PC-9 (cell line): ENCODE results near the gene CPNE4. TPM values are rescaled to one million over a fixed set of nuclear protein-coding genes. Genes with fewer than 3 reads are reported as not detected.

Experiments used
- BruUV-seq: library from RNA; stranded (reverse); fragments of 400-500 nt; replicated peaks from 2 replicates; lab custom pipeline; 2021; lab: Mats Ljungman, UMichigan
- CTCF ChIA-PET: fragments of 300-600 bp; sonication (Branson Sonifier 250); formaldehyde crosslinking; loops from one replicate; lab custom pipeline; 2022; ENCODE audit warnings: antibody characterized with exemption; lab: Charles Lee
- POLR2A ChIA-PET: fragments of 300-600 bp; sonication (Branson Sonifier 250); formaldehyde crosslinking; loops from one replicate; lab custom pipeline; 2022; ENCODE audit warnings: antibody characterized with exemption; ENCODE audit not compliant: unreplicated experiment; lab: Charles Lee
- DNase-seq, 2 experiments: peaks; one replicate each; pipeline versions ENCODE4 v3.0.0 to v3.0.0-alpha.2; 2015 to 2022; ENCODE audit warnings: mixed read lengths in 1 of 2
- H2AFZ ChIP-seq: fragments of 200-600 bp; sonication (generic); 2 replicates; pipeline ENCODE4 v1.8.1; 2017; ENCODE audit warnings: antibody characterized with exemption
- H3F3A ChIP-seq: fragments of 200-600 bp; sonication (generic); 2 replicates; pipeline ENCODE4 v1.8.1; 2017; ENCODE audit warnings: antibody characterized with exemption, mild to moderate bottlenecking, low read depth; ENCODE audit not compliant: insufficient read depth
- H3K27ac ChIP-seq: fragments of 200-600 bp; sonication (generic); 2 replicates; pipeline ENCODE4 v1.6.1; 2016; ENCODE audit warnings: mixed run types
- H3K27me3 ChIP-seq: fragments of 200-600 bp; sonication (generic); 2 replicates; pipeline ENCODE4 v1.6.1; 2016; ENCODE audit warnings: low read depth, mixed run types; ENCODE audit not compliant: insufficient read depth
- H3K36me3 ChIP-seq: fragments of 200-600 bp; sonication (generic); 2 replicates; pipeline ENCODE4 v1.6.1; 2016; ENCODE audit warnings: low read depth, mixed run types
- H3K4me1 ChIP-seq: fragments of 200-600 bp; sonication (generic); replicated peaks from 2 replicates; pipeline ENCODE4 v1.6.1; 2016; ENCODE audit warnings: mixed run types; ENCODE audit not compliant: insufficient read depth
- H3K4me2 ChIP-seq: fragments of 200-600 bp; sonication (generic); 2 replicates; pipeline ENCODE4 v1.6.1; 2017; ENCODE audit warnings: mixed run types
- H3K4me3 ChIP-seq: fragments of 200-600 bp; sonication (generic); 2 replicates; pipeline ENCODE4 v1.6.1; 2016; ENCODE audit warnings: mixed run types
- H3K79me2 ChIP-seq: fragments of 200-600 bp; sonication (generic); 2 replicates; pipeline ENCODE4 v1.6.1; 2017; ENCODE audit warnings: low read depth, mixed run types
- H3K9me2 ChIP-seq: fragments of 200-600 bp; sonication (generic); 2 replicates; pipeline ENCODE4 v1.8.1; 2017; ENCODE audit warnings: mild to moderate bottlenecking; ENCODE audit not compliant: insufficient read depth
- H3K9me3 ChIP-seq: fragments of 200-600 bp; sonication (generic); 2 replicates; pipeline ENCODE4 v1.8.1; 2016; ENCODE audit warnings: low read depth; ENCODE audit not compliant: insufficient read depth
- H4K20me1 ChIP-seq: fragments of 200-600 bp; sonication (generic); 2 replicates; pipeline ENCODE4 v1.8.1; 2017; ENCODE audit not compliant: insufficient read depth
- EZH2 ChIP-seq: fragments of 200-600 bp; sonication (generic); IDR thresholded peaks from 2 replicates; pipeline ENCODE4 v1.8.0; 2017; ENCODE audit warnings: antibody characterized with exemption, low read depth
- intact Hi-C: fragments of 100-400 bp; cut with micrococcal nuclease; formaldehyde crosslinking; loops from one replicate; pipeline ENCODE4 v1.10.0; 2022; ENCODE audit not compliant: unreplicated experiment
- total RNA-seq: library from RNA; stranded (reverse); gene quantifications from 2 replicates; pipeline ENCODE4 v1.2.3, GENCODE V29; 2021
- TF ChIP-seq, protein P1 (sequence below): fragments of 200-600 bp; sonication (generic); conservative IDR thresholded peaks from 2 replicates; pipeline ENCODE4 v1.6.1; 2017; ENCODE audit warnings: mixed run types, antibody characterized with exemption, mild to moderate bottlenecking, moderate library complexity

The CPNE4 gene
- total RNA-seq, 1 experiment from 2014 or later: 0.22 TPM

DNA sequence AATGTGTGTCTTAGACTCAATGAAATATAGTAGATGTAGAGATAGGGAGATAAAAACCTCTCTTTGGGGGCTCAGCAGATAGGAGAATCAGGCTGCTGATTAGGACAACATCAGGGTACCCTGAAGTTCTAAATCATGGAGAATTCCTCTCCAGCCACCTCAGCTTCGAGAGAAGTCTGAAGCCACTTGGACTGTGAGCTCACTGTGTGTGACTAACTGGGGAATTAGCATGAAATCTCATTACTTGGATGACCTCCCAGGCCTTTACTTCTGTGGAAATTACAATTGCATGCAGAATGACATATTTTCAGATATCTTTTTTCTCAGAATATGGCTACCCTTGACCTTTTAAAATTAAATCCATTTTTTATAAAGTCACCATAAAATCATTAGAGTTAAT is 404.0 kb downstream of the CPNE4 start:
- Histone ChIP-seq H3K79me2 (no peaks in the 10 kb centered on the region), H3K4me3 (no peak overlapping the region), H3K27ac (no peak overlapping the region), H4K20me1 (no peaks in the 10 kb centered on the region), H3K4me2 (no peak overlapping the region), H3F3A (no peaks in the 10 kb centered on the region), H3K27me3 (no peaks in the 10 kb centered on the region), H3K9me3 (no peaks in the 10 kb centered on the region), H2AFZ (no peak overlapping the region), H3K4me1 (no peaks in the 10 kb centered on the region), H3K36me3 (no peaks in the 10 kb centered on the region), H3K9me2 (no peaks in the 10 kb centered on the region)
- ChIA-PET POLR2A (no interaction called here), CTCF (no interaction called here)
- no TSS peak for BruUV-seq
- TF ChIP-seq, protein P1, sequence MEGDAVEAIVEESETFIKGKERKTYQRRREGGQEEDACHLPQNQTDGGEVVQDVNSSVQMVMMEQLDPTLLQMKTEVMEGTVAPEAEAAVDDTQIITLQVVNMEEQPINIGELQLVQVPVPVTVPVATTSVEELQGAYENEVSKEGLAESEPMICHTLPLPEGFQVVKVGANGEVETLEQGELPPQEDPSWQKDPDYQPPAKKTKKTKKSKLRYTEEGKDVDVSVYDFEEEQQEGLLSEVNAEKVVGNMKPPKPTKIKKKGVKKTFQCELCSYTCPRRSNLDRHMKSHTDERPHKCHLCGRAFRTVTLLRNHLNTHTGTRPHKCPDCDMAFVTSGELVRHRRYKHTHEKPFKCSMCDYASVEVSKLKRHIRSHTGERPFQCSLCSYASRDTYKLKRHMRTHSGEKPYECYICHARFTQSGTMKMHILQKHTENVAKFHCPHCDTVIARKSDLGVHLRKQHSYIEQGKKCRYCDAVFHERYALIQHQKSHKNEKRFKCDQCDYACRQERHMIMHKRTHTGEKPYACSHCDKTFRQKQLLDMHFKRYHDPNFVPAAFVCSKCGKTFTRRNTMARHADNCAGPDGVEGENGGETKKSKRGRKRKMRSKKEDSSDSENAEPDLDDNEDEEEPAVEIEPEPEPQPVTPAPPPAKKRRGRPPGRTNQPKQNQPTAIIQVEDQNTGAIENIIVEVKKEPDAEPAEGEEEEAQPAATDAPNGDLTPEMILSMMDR: no peak
- TF ChIP-seq EZH2: no peak
- intact Hi-C loops: no loop called here
- no peak for DNase-seq

- DNase-seq: no peak
- Histone ChIP-seq H3K9me3 (no peaks in the 10 kb centered on the region), H3K36me3 (no peaks in the 10 kb centered on the region), H4K20me1 (no peaks in the 10 kb centered on the region), H3K4me1 (no peaks in the 10 kb centered on the region), H2AFZ (no peak overlapping the region), H3K4me2 (no peak overlapping the region), H3K79me2 (no peaks in the 10 kb centered on the region), H3K9me2 (no peaks in the 10 kb centered on the region), H3K27me3 (no peaks in the 10 kb centered on the region), H3F3A (no peaks in the 10 kb centered on the region), H3K4me3 (no peak overlapping the region), H3K27ac (no peak overlapping the region)
- ChIA-PET POLR2A (no interaction called here), CTCF (no interaction called here)
- TF ChIP-seq EZH2: no peak
- TF ChIP-seq, protein P1: no peak
- intact Hi-C loops: no loop called here
- no TSS peak for BruUV-seq
These were observed 404.7 kb downstream of the CPNE4 start for GRCh38 chr3:131630097-131630496.

DNA sequence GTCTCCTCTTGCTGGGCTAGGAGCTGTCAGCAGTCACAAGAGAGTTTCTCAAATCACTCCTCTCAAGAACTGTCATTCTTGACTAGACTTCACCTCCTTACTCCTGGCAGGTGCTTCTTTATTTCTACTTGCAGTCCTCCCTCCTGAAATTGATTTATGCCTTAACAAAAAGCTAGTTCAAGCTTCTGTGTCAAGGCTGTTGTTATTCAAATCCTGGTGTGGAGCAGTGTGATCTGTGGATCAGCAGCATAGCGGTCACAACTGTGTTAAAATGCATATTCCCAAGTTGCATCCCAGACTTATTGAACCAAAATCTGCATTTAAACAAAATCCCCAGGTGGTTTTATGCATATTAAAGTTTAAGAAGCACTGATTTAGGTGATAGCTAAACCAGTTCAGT is 411.4 kb downstream of the CPNE4 start:
- H3F3A ChIP-seq: no peaks in the 10 kb centered on the region
- H2AFZ ChIP-seq: no peak overlapping the region
- intact Hi-C loops: no loop called here
- no peaks in the 10 kb centered on the region for H3K4me1 ChIP-seq
- BruUV-seq: no TSS peak
- H3K36me3 ChIP-seq: no peaks in the 10 kb centered on the region
- no peaks in the 10 kb centered on the region for H3K9me3 ChIP-seq
- no peak overlapping the region for H3K4me2 ChIP-seq
- no peak for DNase-seq
- TF ChIP-seq EZH2: no peak
- TF ChIP-seq, protein P1: no peak
- POLR2A ChIA-PET: no interaction called here
- no peak overlapping the region for H3K27ac ChIP-seq
- CTCF ChIA-PET: no interaction called here
- no peaks in the 10 kb centered on the region for H3K27me3 ChIP-seq
- H3K79me2 ChIP-seq: no peaks in the 10 kb centered on the region
- H3K4me3 ChIP-seq: no peak overlapping the region
- no peaks in the 10 kb centered on the region for H4K20me1 ChIP-seq
- H3K9me2 ChIP-seq: no peaks in the 10 kb centered on the region
